HG02884 (cell line): Measurements from ENCODE around the gene HDDC2.
"Not testable (repeated sequence)": the region's sequence is repeated elsewhere in the genome, so short reads cannot be mapped to it uniquely, and the experiment has no call there.

Experiments used
- ATAC-seq: cut with Tn5 transposase; IDR thresholded peaks from one replicate; pipeline ENCODE4 v1.9.1; 2021; ENCODE audit warnings: mild to moderate bottlenecking, moderate library complexity; ENCODE audit not compliant: unreplicated experiment

Gene HDDC2

DNA sequence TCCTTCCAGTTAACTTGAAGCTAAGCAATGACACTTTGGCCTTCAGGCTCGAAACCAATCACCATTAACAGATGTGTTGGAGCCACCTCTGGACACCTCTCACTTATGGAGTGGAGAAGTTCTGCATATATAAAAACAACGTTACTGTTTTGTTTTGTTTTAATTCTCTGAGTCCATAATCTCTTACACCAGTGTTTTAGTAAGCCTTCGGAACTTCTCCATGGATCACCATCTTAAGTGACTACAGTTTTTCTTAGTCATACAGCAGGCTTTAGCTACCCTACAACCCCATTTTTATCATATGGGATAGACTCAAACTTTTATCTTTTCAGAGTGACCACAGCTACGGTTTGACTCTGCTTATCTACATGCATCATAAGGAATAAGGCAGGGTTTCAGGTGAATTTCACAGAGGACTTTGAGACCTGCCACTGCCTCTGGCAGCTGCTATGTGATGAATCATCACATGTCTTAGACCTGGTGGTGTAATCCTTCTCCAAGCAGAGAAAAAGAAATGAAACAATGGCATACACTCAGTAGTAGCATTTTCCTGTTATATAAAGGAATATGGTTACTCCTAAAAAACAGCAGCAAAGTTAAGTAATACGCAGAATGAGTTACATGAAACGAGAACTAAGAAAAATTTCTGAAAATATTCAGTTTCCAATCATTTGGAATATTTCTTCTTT is 5.5 kb upstream of the HDDC2 start:
- ATAC-seq: no peak

DNA sequence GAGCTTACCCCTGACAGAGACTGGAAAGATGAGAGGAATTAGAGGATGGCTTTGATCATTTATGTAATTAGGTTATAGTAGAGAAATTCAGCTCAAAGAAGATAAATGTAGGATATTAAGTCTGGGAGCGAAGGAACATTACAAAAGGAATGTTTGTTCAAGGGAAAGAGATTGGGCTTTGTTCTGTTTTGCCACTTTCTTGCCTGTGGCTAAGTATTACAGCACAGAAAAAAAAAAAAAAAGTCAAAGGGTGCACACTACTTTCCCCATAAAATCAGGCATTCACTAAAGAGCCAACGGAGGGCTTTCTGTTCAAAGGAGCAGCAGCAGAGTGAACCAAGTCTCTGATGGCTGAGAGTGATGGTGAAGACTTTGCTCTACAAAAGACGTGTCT is 5.0 kb upstream of the HDDC2 start:
- ATAC-seq: no peak

DNA sequence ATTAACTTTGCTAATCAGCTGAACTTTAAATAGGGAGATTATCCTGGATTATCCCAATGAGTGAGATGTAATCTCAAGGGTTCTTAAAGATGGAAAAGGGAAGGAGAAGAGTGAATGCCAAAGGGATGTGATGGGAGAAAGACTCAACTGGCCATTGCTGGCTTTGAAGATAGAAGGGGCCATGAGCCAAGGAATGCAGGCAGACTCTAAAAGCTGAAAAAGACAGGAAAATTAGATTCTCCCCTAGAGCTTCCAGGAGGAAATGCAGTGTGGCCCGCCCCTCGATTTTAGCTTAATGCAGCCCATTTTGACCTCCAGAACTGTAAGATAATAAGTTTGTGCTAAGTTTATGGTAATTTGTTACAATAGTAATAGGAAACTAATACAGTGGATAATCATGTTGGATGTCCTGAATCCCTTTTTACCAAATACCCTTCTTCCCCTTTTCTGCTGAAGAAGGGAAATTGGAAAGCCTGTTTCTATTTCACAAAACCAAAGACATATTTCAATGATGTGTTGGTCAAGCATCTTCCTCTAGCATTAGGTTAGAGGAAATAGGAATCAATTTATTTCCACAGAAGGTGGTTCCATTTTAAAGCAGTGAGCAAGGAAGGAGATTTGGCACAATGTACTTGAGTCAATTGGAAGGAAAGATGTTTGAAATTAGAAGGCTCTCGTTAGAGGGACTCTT is 3.3 kb upstream of the HDDC2 start:
- no peak for ATAC-seq

DNA sequence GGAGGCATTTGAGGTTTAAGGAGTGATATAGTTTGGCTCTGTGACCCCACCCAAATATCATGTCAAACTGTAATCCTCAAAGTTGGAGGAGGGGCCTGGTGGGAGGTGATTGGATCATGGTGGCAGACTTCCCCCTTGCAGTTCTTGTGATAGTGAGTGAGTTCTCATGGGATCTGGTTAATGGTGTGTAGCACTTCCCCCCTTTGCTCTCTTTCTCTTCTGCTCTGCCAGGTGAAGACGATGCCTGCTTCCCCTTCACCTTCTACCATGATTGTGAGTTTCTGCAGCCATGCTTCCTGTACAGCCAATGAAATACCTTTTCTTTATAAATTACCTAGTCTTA is 1.7 kb upstream of the HDDC2 start:
- ATAC-seq: no peak

DNA sequence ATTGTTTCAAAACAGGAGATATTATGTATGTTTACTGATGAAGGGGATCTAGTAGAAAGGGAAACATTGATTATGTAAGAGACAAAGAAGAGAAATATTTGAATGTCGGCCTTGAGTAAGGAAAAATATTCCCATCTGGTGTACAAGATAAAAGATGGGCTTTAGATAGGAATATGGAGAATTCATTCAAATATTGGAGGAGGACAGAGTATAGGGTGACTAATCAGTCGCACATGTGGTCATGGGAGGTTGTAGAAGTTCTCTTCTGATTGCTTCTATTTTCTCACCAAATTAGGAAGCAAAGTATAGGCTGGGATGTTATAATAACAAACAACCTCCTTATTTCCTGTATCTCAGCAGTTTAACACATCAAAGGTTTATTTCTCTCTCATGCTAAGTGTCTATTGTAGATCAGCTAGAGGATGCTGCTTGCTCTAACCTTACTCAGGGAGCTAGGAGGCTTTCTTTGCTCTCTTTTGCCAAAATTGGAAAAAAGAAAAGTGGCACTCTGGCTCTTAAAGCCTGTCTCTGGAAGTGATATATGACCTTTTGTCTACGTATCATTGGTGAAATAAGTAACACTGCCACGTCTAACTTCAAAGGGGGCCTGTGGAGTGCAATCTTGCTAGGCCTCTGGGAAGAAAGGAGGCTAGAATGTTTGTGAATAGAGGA is 1.2 kb upstream of the HDDC2 start:
- no peak for ATAC-seq

DNA sequence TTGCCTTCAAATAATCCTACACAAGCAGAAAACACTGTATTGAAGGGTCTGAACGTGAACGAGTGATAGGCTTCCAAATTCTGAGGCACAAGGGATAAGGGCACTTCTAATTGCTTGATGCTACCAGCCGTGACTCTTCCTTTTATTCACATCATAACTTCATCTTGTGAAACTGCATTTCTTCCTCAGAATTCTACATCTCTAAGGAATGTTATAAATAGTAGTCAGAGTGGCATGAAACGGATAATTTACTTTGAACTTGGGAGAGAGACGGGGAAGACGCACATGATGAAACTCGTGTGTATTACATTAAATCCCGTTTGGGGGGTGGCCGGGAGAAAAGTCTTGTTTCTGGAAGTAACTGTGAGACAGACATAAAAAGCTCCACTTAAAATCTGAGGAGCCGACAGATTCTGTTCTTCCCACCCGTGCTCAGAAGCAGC is 754 bp downstream of the HDDC2 start:
- ATAC-seq: no peak

DNA sequence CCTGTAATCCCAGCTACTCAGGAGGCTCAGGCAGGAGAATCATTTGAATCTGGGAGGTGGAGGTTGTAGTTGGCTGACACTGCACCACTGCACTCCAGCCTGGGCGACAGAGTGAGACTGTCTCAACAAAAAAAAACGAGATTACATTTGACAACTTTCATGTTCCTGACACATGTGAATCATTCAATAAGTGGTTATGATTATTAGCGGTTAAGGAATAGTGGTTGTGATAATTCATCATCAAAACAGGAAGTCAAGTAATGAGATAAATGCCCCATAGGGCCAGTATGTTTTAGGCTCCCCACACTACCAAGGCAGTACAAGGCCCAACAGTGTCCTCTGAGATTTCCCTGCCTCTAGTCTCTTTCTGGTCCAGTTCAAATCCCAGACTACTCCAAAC is 2.5 kb downstream of the HDDC2 start:
- ATAC-seq: no peak

DNA sequence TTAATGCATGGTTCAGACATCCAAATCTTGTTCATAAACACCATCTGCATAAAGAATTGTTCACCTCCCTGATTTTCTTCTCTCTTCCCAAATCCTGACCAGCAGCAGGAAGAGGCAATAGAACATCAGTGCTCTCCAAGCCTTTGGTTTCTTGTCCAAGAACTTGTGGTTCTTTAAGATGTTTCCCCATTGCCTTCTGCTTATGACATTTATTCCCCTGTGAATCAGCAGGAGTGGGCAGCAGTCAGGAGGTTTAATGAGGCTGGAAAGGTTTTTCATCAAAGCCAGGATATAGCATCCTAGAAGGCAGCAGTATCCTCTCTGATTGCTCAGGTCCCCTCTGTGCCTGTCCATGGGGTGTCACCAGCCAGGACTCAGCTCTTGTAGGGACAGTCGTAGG is 5.3 kb downstream of the HDDC2 start:
- no peak for ATAC-seq

DNA sequence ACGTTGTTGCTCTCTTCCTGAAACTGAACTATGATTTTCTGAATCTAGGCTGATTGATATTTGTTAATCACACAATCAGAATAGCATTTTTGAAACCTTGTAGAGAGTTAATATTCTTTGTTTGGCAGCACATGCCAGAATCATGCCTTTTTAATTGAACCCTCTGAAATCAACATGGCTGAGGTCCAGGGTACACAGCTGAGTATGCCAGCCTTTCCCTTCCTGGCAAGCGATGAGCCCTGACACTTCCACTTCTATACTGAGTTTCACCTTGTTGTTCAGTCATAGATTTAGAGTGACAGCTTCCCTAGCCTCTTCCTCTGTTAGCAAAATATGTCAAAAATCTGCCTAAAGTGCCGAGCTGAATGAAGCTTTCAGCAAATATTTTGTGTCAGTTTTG is 6.8 kb downstream of the HDDC2 start:
- ATAC-seq: no peak

DNA sequence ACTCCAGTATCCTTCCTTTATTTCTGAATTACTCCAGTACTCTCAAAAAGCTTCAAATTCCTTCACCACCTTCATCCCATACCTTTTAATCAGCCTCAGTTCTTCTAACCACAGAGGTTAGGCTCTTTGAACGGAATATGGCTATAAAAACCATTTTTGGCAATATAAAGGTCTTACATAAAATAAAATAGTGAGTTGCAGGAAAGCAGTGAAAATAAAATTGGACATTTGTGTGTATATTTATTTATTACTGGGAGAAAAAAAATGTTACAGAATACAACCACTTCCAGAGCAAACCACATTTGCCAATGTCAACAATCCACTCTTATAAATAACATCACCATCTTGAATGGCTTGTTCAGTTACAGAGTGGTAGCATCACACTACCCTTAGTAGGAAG is 7.7 kb downstream of the HDDC2 start:
- no peak for ATAC-seq

DNA sequence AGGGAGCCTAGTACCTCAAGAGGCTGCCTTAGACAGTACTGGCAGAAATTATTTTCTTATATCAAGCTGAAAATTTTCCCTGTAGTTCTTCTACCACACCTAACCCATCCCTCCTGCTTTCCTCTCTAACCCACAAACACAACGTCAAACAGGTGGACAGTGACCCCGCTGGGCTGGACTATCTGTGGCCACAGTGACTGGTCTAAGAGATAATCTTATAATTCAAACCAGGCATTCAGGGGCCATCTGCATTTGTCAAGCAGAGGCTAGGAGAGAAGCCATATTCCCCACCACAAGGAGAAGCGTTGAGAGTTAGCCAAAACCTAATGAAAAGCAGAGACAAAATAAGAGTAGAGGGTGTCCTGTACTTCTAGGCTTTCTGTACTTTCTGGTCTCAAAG is 8.2 kb downstream of the HDDC2 start:
- no peak for ATAC-seq

DNA sequence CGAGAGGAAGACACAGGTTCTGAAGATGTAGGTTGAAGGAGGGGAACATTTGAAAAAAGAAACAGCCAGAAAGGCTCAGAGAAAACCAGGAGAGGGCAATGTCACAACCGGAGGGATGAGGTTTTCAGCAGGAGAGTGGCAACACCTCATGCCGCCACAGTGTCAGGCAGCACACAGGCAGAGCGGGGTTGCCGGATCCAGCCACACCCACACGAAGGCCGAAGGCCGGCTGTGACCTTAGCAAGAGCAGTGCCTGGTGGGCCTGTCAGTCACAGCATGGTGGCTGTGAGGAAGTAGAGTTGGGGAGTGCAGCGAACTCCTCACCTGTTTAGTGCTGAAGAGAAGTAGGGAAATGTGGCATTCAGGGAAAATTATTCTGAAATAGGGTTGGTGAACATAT is 14.0 kb downstream of the HDDC2 start:
- ATAC-seq: no peak

DNA sequence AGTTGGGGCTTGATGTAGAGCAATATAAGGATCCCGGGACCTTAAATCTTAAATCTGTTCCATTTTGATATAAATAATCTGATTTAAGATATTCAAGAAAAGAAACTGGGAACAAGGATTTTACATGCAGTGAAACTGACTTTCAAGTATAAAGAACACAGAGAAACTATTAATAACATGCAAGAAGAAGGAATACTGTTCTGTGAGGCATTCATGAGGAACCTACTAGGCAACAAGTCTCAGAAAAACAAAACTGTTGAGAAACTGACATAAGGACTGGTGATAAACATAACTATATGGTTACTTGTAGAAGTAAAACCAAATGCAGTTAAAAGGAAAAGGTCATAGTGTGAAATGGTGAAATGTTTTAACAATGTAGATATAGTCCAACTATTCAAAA is 15.8 kb downstream of the HDDC2 start:
- ATAC-seq: no peak

DNA sequence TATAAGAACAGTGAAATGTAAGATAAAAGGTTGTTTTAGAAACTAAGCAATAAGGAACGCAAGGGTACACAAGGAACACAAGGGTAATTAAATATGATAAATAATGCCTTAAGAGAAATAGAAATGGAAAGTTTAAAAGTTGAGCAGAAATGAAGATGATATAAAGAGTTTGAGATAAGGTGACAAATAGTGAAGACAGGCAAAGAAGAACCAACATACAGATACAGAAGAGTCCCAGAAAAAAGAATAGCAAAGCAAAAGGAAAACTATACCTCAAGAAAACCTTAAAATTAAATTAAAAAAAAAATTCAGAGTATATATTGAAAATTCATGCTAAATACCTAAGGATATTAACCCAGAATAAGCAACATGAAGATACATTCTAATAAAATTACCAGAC is 16.4 kb downstream of the HDDC2 start:
- no peak for ATAC-seq

DNA sequence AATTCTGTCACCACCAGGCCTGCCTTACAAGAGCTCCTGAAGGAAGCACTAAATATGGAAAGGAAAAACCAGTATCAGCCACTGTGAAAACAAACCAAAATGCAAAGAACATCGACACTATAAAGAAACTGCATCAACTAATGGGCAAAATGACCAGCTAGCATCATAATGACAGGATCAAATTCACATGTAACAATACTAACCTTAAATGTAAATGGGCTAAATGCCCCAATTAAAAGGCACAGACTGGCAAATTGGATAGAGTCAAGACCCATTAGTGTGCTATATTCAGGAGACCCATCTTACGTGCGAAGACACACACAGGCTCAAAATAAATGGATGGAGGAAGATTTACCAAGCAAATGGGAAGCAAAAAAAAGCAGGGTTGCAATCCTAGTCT is 19.3 kb downstream of the HDDC2 start:
- ATAC-seq: not testable (repeated sequence)

DNA sequence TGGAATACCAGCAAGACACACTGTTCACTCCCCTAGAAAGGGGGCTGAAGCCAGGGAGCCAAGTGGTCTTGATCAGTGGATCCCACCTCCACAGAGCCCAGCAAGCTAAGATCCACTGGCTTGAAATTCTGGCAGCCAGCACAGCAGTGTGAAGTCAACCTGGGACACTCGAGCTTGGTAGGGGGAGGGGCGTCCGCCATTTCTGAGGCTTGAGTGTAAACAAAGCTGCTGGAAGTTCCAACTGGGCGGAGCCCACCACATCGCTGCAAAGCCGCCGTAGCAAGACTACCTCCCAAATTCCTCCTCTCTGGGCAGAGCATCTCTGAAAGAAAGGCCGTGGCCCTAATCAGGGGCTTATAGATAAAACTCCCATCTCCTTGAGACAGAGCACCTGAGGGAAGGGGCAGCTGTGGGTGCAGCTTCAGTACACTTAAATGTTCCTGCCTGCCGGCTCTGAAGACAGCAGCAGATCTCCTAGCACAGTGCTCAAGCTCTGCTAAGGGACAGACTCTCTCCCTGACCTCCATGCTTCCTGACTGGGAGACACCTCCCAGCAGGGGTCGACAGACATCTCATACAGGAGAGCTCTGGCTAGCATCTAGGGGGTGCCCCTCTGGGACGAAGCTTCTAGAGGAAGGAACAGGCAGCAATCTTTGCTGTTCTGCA is 21.3 kb downstream of the HDDC2 start:
- ATAC-seq: not testable (repeated sequence)

DNA sequence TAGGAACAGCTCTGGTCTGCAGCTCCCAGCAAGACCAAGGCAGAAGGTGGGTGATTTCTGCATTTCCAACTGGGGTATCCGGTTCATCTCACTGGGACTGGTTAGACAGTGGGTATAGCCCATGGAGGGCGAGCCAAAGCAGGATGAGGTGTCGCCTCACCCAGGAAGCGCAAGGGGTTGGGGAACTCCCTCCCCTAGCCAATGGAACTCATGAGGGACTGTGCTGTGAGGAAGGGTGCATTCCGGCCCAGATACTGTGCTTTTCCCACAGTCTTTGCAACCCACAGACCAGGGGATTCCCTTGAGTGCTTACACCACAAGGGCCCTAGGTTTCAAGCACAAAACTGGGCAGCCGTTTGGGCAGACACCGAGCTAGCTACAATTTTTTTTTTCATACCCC is 21.8 kb downstream of the HDDC2 start:
- ATAC-seq: no peak

DNA sequence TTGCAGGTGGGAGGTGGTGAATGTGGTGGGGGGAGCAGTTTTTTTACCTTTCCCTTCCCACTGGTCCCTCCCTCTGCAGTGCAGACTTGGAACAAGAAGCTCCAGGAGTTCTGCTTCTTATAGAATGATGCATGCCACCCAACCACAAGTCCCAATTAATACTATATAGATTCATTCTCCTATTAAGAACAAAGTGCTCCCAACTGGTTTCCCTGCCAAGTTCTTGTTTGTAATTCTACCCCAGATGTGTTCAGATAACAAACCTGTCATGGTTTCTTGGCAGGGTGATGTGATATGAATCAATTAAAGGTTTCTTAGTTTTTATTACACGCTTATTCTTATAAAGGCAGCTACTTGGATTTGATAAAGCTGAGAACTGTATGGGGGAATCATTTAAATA is 23.9 kb downstream of the HDDC2 start:
- ATAC-seq: no peak

DNA sequence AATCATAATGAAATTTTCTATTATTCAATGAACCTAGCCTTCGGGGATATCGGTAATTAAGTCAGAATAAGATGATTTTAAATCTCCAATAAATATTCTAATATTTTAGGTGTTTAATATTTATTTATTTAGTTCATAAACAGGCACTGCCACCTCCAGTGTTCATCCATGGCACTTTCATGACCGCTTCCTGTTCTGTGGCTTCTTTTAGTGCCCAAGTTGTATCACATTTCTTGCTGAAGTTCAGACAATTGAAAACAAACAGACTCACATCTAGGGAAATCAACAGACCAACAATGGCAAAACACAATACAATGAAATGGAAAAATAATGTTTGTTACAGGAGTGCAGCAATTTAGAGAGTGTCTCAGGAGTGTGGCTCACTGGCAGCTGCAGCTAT is 26.0 kb downstream of the HDDC2 start:
- ATAC-seq: no peak

DNA sequence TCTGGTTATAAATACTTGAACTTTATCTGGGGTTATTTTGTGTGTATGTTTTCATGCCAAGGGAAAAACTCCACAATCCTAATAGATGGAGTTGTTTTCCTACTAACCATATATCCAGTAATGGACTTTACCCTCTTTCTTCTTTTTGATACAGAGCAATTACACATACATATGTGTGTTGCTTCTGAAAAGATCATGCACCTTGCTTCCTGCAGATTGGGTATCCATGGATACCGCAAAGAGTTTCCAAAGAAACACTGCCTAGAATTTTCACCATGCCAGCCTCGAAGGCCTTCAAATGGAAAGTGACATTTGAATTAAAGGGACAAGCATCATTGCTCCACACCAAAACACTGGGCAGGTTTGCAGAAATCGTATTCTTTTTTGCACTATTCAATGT is 26.8 kb downstream of the HDDC2 start:
- no peak for ATAC-seq

DNA sequence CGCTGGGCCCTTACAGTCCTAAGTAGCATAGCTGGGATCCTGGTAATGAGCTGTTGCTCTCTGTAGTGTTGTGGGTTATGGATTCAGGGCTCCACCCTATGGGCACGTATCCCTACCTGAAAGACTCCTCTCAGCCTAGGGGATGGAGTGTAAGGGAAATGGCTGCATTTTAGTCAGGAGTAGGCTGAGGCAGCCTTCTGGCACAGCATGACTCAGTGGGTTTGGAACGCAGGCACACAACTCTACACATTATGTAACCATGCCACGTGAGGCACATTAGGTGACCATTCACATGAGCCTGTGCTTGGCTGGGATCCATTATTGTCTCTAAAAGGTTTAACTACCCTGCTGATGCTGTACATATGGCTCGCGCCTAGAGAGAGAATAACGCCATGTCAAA is 27.8 kb downstream of the HDDC2 start:
- no peak for ATAC-seq

DNA sequence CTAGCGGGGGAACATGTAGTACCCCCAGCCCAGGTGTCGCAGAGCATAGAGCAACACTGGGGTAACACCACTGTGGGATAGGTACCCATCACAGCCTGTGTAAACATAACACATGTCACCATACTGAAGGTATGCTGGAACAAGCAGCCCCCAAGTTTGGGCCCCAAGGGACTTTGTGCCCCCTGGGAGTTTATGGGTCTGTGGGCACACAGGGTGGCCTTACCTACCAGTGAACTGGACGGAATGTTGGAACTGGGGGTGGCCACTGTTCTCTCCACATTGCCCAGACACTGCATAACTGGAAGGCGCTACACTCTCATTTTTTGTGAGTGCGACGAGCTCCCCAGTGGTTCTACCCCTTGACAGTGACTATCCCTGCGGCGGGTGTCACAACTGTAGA is 28.5 kb downstream of the HDDC2 start:
- no peak for ATAC-seq
